SK-N-SH (cell line): Measurements from ENCODE around the gene TIMM10. TPM values are rescaled to one million over a fixed set of nuclear protein-coding genes. Genes with fewer than 3 reads are reported as not detected.

Experiments
- CTCF ChIA-PET: fragments of 300-600, 350-600 bp; formaldehyde crosslinking; extraction: SDS; loops from one replicate; lab custom pipeline; 2021; lab: Yijun Ruan, JAX
- POLR2A ChIA-PET: fragments of 350-600 bp; sonication (Branson Sonifier 250); formaldehyde crosslinking; extraction: SDS; loops from one replicate; lab custom pipeline; 2020; ENCODE audit warnings: antibody characterized with exemption, inconsistent platforms; lab: Yijun Ruan, JAX
- DNase-seq: peaks from one replicate; pipeline ENCODE4 v3.0.0; 2012
- H2AFZ ChIP-seq: fragments of 200-600 bp; sonication (generic); 2 replicates; pipeline ENCODE4 v1.8.1; 2016; ENCODE audit warnings: antibody characterized with exemption, mild to moderate bottlenecking, low read depth
- H3F3A ChIP-seq: fragments of 200-600 bp; sonication (generic); replicated peaks from 2 replicates; pipeline ENCODE3; 2016; ENCODE audit warnings: antibody characterized with exemption, mild to moderate bottlenecking; ENCODE audit not compliant: insufficient read depth
- H3K27ac ChIP-seq, 2 experiments: fragments of 200-500 bp in 1 of 2; fragments of 200-600 bp in 1 of 2; sonication (Bioruptor generic) in 1 of 2; sonication (generic), shearing (Covaris generic) in 1 of 2; 2 replicates each; pipeline versions ENCODE4 v1.5.1 to v1.6.1; 2014 to 2016; ENCODE audit warnings: low read depth in 2 of 2, inconsistent platforms in 1 of 2, low read length in 1 of 2, mild to moderate bottlenecking in 1 of 2, mixed read lengths in 1 of 2
- H3K27me3 ChIP-seq: fragments of 200-600 bp; sonication (generic), shearing (Covaris generic); 2 replicates; pipeline ENCODE4 v1.6.1; 2016; ENCODE audit warnings: mixed run types; ENCODE audit not compliant: insufficient read depth
- H3K36me3 ChIP-seq, 2 experiments: fragments of 200-500 bp in 1 of 2; fragments of 200-600 bp in 1 of 2; sonication (Bioruptor generic) in 1 of 2; sonication (generic) in 1 of 2; replicated peaks in 1 of 2; 2 replicates each; pipeline versions ENCODE3 to v1.5.1; 2014 to 2016; ENCODE audit warnings: low read length in 1 of 2, mild to moderate bottlenecking in 1 of 2; ENCODE audit not compliant: insufficient read depth in 2 of 2, control insufficient read depth in 1 of 2
- H3K4me1 ChIP-seq, 2 experiments: fragments of 200-500 bp in 1 of 2; fragments of 200-600 bp in 1 of 2; sonication (Bioruptor generic) in 1 of 2; sonication (generic), shearing (Covaris generic) in 1 of 2; 2 replicates each; pipeline versions ENCODE4 v1.5.1 to v1.6.1; 2014 to 2016; ENCODE audit warnings: low read depth in 1 of 2, low read length in 1 of 2, mixed run types in 1 of 2; ENCODE audit not compliant: insufficient read depth in 2 of 2, control insufficient read depth in 1 of 2
- H3K4me2 ChIP-seq: fragments of 200-600 bp; sonication (generic), shearing (Covaris generic); 2 replicates; pipeline ENCODE4 v1.6.1; 2017; ENCODE audit warnings: mixed run types
- H3K4me3 ChIP-seq, 2 experiments: fragments of 200-500 bp in 1 of 2; fragments of 200-600 bp in 1 of 2; sonication (Bioruptor generic) in 1 of 2; sonication (generic), shearing (Covaris generic) in 1 of 2; 2 replicates each; pipeline versions ENCODE4 v1.5.1 to v1.8.1; 2014 to 2016; ENCODE audit warnings: low read depth in 2 of 2, inconsistent platforms in 1 of 2, low read length in 1 of 2, mild to moderate bottlenecking in 1 of 2, mixed read lengths in 1 of 2, moderate library complexity in 1 of 2
- H3K79me2 ChIP-seq: fragments of 200-600 bp; sonication (generic); 2 replicates; pipeline ENCODE4 v1.8.1; 2017; ENCODE audit warnings: mild to moderate bottlenecking; ENCODE audit not compliant: insufficient read depth
- H3K9ac ChIP-seq: fragments of 200-600 bp; sonication (generic); 2 replicates; pipeline ENCODE4 v1.6.1; 2017; ENCODE audit warnings: mixed run types
- H3K9me2 ChIP-seq: fragments of 200-600 bp; sonication (generic); 2 replicates; pipeline ENCODE4 v1.6.1; 2017; ENCODE audit warnings: mixed run types
- H3K9me3 ChIP-seq: fragments of 200-600 bp; sonication (generic); 2 replicates; pipeline ENCODE4 v1.6.1; 2017; ENCODE audit warnings: mixed run types, mild to moderate bottlenecking, moderate library complexity
- H4K20me1 ChIP-seq: fragments of 200-600 bp; sonication (generic); 2 replicates; pipeline ENCODE4 v1.6.1; 2017; ENCODE audit warnings: mild to moderate bottlenecking, mixed run types; ENCODE audit not compliant: insufficient read depth
- ELF1 ChIP-seq: IDR thresholded peaks from 2 replicates; pipeline ENCODE4 v1.4.0; 2012
- EP300 ChIP-seq, 2 experiments: IDR thresholded peaks; 2 replicates each; pipeline versions ENCODE4 v1.4.0 to v1.6.1; 2012; ENCODE audit warnings: borderline replicate concordance in 1 of 2, low read depth in 1 of 2, low read length in 1 of 2
- FOXJ3 ChIP-seq: sonication (generic); formaldehyde crosslinking; IDR thresholded peaks from 2 replicates; pipeline ENCODE4 v1.5.1; 2020; ENCODE audit warnings: mild to moderate bottlenecking, missing genetic modification reagents
- NFIC ChIP-seq: IDR thresholded peaks from 2 replicates; pipeline ENCODE4 v1.4.0; 2012; ENCODE audit warnings: borderline replicate concordance
- TAF1 ChIP-seq: IDR thresholded peaks from 2 replicates; pipeline ENCODE4 v1.6.1; 2012; ENCODE audit warnings: low read depth, mild to moderate bottlenecking, low read length, moderate library complexity, borderline replicate concordance
- WGBS: methylation state at CpG from one replicate; pipeline ENCODE4 v1.1.6; 2017; ENCODE audit warnings: low lambda C conversion rate; 5-methylcytosine and 5-hydroxymethylcytosine counted together
- polyA plus RNA-seq, 3 experiments: library from polyadenylated mRNA; depleted of rRNA; stranded (reverse); fragments of >200 nt; gene quantifications; 2 replicates each; pipeline ENCODE4 v1.2.3, GENCODE V29; 2012
- TF ChIP-seq, protein P1 (sequence below): IDR thresholded peaks from 2 replicates; pipeline ENCODE4 v1.4.0; 2012; ENCODE audit warnings: low read depth, borderline replicate concordance
- TF ChIP-seq, protein P2 (sequence below): IDR thresholded peaks from 2 replicates; pipeline ENCODE4 v1.6.1; 2012; ENCODE audit warnings: mild to moderate bottlenecking, low read depth, low read length, moderate library complexity
- TF ChIP-seq, protein P3 (sequence below): fragments of 150-350 bp; IDR thresholded peaks from 2 replicates; pipeline ENCODE4 v1.6.1; 2017; ENCODE audit warnings: antibody characterized with exemption, low read length, low read depth, borderline replicate concordance
- TF ChIP-seq, protein P4 (sequence below): fragments of 150-350 bp; IDR thresholded peaks from 2 replicates; pipeline ENCODE4 v1.6.1; 2016; ENCODE audit warnings: mild to moderate bottlenecking, low read depth, low read length
- TF ChIP-seq, protein P5 (sequence below): IDR thresholded peaks from 2 replicates; pipeline ENCODE4 v1.4.0; 2012; ENCODE audit warnings: low read depth
- TF ChIP-seq, protein P6 (sequence below): fragments of 200-600 bp; sonication (generic); IDR thresholded peaks from 2 replicates; pipeline ENCODE4 v1.6.1; 2017; ENCODE audit warnings: antibody characterized with exemption, mild to moderate bottlenecking, moderate library complexity

Gene TIMM10
- polyA plus RNA-seq, 1 of the 3 experiments (the other 2 are of a cell fraction) = 179 TPM

DNA sequence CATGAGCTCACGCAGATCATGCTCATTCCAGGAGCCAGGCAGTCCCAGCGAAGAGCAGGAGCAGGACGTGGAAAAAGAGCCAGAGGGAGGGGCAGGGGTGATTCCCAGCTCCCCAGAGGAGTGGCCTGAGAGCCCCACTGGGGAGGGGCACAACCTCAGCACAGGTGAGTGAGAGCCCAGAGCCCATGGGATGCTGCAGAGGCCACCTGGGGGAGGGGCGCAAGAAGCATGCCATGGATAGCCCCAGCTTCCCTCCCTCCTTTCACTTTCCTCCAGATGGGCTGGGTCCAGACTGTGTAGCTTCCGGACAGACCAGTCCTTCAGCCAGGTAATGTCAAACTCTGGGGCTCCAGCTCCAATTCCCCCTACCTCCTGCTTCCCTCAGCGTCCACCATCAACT lies 13.0 kb upstream of the TIMM10 start:
- H2AFZ ChIP-seq = no peak overlapping the region
- no peaks in the 10 kb centered on the region for H3K36me3 ChIP-seq
- H4K20me1 ChIP-seq = no peaks in the 10 kb centered on the region
- no peak for DNase-seq
- no peaks in the 10 kb centered on the region for H3F3A ChIP-seq
- TF ChIP-seq, protein P1, sequence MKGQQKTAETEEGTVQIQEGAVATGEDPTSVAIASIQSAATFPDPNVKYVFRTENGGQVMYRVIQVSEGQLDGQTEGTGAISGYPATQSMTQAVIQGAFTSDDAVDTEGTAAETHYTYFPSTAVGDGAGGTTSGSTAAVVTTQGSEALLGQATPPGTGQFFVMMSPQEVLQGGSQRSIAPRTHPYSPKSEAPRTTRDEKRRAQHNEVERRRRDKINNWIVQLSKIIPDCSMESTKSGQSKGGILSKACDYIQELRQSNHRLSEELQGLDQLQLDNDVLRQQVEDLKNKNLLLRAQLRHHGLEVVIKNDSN = no peak
- TF ChIP-seq, protein P2, sequence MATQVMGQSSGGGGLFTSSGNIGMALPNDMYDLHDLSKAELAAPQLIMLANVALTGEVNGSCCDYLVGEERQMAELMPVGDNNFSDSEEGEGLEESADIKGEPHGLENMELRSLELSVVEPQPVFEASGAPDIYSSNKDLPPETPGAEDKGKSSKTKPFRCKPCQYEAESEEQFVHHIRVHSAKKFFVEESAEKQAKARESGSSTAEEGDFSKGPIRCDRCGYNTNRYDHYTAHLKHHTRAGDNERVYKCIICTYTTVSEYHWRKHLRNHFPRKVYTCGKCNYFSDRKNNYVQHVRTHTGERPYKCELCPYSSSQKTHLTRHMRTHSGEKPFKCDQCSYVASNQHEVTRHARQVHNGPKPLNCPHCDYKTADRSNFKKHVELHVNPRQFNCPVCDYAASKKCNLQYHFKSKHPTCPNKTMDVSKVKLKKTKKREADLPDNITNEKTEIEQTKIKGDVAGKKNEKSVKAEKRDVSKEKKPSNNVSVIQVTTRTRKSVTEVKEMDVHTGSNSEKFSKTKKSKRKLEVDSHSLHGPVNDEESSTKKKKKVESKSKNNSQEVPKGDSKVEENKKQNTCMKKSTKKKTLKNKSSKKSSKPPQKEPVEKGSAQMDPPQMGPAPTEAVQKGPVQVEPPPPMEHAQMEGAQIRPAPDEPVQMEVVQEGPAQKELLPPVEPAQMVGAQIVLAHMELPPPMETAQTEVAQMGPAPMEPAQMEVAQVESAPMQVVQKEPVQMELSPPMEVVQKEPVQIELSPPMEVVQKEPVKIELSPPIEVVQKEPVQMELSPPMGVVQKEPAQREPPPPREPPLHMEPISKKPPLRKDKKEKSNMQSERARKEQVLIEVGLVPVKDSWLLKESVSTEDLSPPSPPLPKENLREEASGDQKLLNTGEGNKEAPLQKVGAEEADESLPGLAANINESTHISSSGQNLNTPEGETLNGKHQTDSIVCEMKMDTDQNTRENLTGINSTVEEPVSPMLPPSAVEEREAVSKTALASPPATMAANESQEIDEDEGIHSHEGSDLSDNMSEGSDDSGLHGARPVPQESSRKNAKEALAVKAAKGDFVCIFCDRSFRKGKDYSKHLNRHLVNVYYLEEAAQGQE = no peak
- TF ChIP-seq EP300 (IDR thresholded peaks at IDR 0.05; ENCODE audit: borderline replicate concordance in 1 of 2, low read depth in 1 of 2, low read length in 1 of 2) = no peak
- TF ChIP-seq, protein P3, sequence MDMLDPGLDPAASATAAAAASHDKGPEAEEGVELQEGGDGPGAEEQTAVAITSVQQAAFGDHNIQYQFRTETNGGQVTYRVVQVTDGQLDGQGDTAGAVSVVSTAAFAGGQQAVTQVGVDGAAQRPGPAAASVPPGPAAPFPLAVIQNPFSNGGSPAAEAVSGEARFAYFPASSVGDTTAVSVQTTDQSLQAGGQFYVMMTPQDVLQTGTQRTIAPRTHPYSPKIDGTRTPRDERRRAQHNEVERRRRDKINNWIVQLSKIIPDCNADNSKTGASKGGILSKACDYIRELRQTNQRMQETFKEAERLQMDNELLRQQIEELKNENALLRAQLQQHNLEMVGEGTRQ = no peak
- TF ChIP-seq, protein P4, sequence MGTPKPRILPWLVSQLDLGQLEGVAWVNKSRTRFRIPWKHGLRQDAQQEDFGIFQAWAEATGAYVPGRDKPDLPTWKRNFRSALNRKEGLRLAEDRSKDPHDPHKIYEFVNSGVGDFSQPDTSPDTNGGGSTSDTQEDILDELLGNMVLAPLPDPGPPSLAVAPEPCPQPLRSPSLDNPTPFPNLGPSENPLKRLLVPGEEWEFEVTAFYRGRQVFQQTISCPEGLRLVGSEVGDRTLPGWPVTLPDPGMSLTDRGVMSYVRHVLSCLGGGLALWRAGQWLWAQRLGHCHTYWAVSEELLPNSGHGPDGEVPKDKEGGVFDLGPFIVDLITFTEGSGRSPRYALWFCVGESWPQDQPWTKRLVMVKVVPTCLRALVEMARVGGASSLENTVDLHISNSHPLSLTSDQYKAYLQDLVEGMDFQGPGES = no peak
- TF ChIP-seq FOXJ3 (CRISPR knock-in tag) = no peak
- no peak for TF ChIP-seq NFIC
- TF ChIP-seq, protein P5, sequence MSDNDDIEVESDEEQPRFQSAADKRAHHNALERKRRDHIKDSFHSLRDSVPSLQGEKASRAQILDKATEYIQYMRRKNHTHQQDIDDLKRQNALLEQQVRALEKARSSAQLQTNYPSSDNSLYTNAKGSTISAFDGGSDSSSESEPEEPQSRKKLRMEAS = no peak
- TF ChIP-seq ELF1 = no peak
- TF ChIP-seq, protein P6, sequence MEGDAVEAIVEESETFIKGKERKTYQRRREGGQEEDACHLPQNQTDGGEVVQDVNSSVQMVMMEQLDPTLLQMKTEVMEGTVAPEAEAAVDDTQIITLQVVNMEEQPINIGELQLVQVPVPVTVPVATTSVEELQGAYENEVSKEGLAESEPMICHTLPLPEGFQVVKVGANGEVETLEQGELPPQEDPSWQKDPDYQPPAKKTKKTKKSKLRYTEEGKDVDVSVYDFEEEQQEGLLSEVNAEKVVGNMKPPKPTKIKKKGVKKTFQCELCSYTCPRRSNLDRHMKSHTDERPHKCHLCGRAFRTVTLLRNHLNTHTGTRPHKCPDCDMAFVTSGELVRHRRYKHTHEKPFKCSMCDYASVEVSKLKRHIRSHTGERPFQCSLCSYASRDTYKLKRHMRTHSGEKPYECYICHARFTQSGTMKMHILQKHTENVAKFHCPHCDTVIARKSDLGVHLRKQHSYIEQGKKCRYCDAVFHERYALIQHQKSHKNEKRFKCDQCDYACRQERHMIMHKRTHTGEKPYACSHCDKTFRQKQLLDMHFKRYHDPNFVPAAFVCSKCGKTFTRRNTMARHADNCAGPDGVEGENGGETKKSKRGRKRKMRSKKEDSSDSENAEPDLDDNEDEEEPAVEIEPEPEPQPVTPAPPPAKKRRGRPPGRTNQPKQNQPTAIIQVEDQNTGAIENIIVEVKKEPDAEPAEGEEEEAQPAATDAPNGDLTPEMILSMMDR = no peak
- no peak for TF ChIP-seq TAF1
- TF ChIP-seq, all 33 proteins: peak for 0
- Histone ChIP-seq H3K4me3 (no peak overlapping the region), H3K9ac (no peak overlapping the region), H3K4me1 (no peaks in the 10 kb centered on the region; a peak in 1 of 4 replicates), H3K4me2 (no peak overlapping the region), H3K9me2 (no peaks in the 10 kb centered on the region), H3K9me3 (no peaks in the 10 kb centered on the region), H3K27me3 (no peaks in the 10 kb centered on the region), H3K27ac (no peak overlapping the region), H3K79me2 (no peaks in the 10 kb centered on the region)
- CTCF ChIA-PET = interaction anchor here (0.6 to 2.6 kb wide), 4 partner anchors 9 to 50 kb away, joined by 3 to 12 read pairs (median 8); partner anchors contain the start of gene UBE2L6
- 74% methylated on average over 6 of the region's 6 CpGs for WGBS
- POLR2A ChIA-PET = interaction anchor here (0.5 kb wide), 1 partner anchor 219 kb away, joined by 3 read pairs; no protein-coding TSS in a partner anchor
